22Rv1 (cell line): ENCODE data around the gene RAB28.

Experiments
- H3K27ac ChIP-seq: fragments of 450-650 bp; 2 replicates; pipeline ENCODE4 v1.5.1; 2017
- CTCF ChIP-seq: fragments of 450-650 bp; IDR thresholded peaks from 2 replicates; pipeline ENCODE4 v1.5.1; 2017; ENCODE audit warnings: mild to moderate bottlenecking
- ZFX ChIP-seq: fragments of 450-650 bp; IDR thresholded peaks from 2 replicates; pipeline ENCODE4 v1.6.1; 2017; ENCODE audit warnings: antibody characterized with exemption, borderline replicate concordance

The RAB28 gene

GRCh38 chr4:13452927-13453579 lies 31.1 kb downstream of the RAB28 start:
- H3K27ac ChIP-seq: no peak overlapping the region
- TF ChIP-seq CTCF: no peak
- no peak for TF ChIP-seq ZFX

GRCh38 chr4:13449590-13449989 lies 34.5 kb downstream of the RAB28 start:
- H3K27ac ChIP-seq: no peak overlapping the region
- TF ChIP-seq ZFX (no peak), CTCF (no peak)

GRCh38 chr4:13445841-13446790 lies 38.0 kb downstream of the RAB28 start:
- no peak overlapping the region for H3K27ac ChIP-seq
- TF ChIP-seq CTCF (no peak), ZFX (no peak)

- H3K27ac ChIP-seq: no peak overlapping the region
- TF ChIP-seq CTCF (no peak), ZFX (no peak)
These were observed 42.6 kb downstream of the RAB28 start for GRCh38 chr4:13441506-13441905.

- no peak overlapping the region for H3K27ac ChIP-seq
- TF ChIP-seq CTCF: no peak
- TF ChIP-seq ZFX: no peak
These were observed 47.2 kb downstream of the RAB28 start for GRCh38 chr4:13436962-13437361.

- no peak for TF ChIP-seq CTCF
- TF ChIP-seq ZFX: no peak
- no peak overlapping the region for H3K27ac ChIP-seq
These were observed 51.7 kb downstream of the RAB28 start for GRCh38 chr4:13432453-13432852.

GRCh38 chr4:13430834-13431568 lies 53.1 kb downstream of the RAB28 start:
- peak; percentile 45 for TF ChIP-seq CTCF
- no peak for TF ChIP-seq ZFX
- no peak overlapping the region for H3K27ac ChIP-seq
